SJSA1 (cell line): ENCODE measurements around the gene RCCD1. TPM values are rescaled to one million over a fixed set of nuclear protein-coding genes. Genes with fewer than 3 reads are reported as not detected.
A peak's percentile ranks its signal among the peaks of the same experiment; 100 is the strongest.

Experiments used
- DNase-seq, 2 experiments: peaks; one replicate each; pipeline ENCODE4 v3.0.0-alpha.2; 2015 to 2020; ENCODE audit warnings: low spot score in 2 of 2, low read depth in 1 of 2
- H3K27ac ChIP-seq: fragments of 250-450 bp; sonication (Bioruptor Pico); 2 replicates; pipeline ENCODE4 v1.5.1; 2020; ENCODE audit warnings: mild to moderate bottlenecking, moderate library complexity
- H3K27me3 ChIP-seq: fragments of 250-450 bp; sonication (Bioruptor Pico); replicated peaks from 2 replicates; pipeline ENCODE4 v1.5.1; 2020; ENCODE audit warnings: mild to moderate bottlenecking, moderate library complexity
- H3K36me3 ChIP-seq: fragments of 250-450 bp; sonication (Bioruptor Pico); 2 replicates; pipeline ENCODE4 v1.5.1; 2020; ENCODE audit warnings: mild to moderate bottlenecking
- H3K4me1 ChIP-seq: fragments of 250-450 bp; sonication (Bioruptor Pico); replicated peaks from 2 replicates; pipeline ENCODE4 v1.6.1; 2021; ENCODE audit warnings: mild to moderate bottlenecking
- H3K4me3 ChIP-seq: fragments of 250-450 bp; sonication (Bioruptor Pico); 2 replicates; pipeline ENCODE4 v1.5.1; 2020; ENCODE audit warnings: mild to moderate bottlenecking
- H3K9me3 ChIP-seq: fragments of 250-450 bp; sonication (Bioruptor Pico); replicated peaks from 2 replicates; pipeline ENCODE4 v1.5.1; 2020; ENCODE audit warnings: mild to moderate bottlenecking
- total RNA-seq: library from RNA; depleted of rRNA; stranded (reverse); fragments of >200 nt; shearing (Covaris generic); gene quantifications from 2 replicates; pipeline ENCODE4 v1.2.3, GENCODE V29; 2014

The RCCD1 gene
- total RNA-seq, 1 experiment from 2014 or later: 31.2 TPM

DNA sequence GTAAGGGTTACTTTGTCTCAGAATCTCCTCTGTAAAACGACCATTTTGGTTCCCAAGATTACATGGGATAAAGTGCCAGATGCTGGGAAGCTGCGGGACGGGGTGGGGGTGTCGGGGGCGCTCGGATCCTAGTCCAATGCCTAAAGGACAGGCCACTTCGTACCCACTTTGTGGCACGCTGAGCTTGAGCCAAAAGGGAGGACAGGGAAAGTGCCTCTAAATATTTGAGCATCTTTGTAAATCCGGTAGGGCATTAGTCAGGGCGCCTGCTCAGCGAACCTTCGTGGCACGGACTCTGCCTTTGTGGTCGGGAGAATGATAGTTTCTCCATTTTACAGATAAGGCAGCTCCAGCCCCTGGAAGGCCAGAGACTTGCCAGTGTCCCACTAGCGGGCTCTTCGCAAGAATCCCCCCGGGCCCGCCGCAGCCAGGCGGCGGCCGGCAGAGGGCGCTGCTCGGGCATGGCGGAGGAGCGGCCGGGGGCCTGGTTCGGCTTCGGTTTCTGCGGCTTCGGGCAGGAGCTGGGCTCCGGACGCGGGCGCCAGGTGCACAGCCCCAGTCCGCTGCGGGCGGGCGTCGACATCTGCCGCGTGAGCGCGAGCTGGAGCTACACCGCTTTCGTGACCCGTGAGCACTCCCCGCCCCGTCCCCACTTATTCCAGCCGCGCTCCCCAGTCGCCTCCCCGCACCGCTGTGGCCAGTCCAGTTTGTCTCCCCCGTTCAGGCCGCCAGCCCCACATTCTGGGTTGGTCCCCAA, 1.8 kb downstream of the RCCD1 start:
- Histone ChIP-seq H3K27me3 (no peaks in the 10 kb centered on the region), H3K4me3 (peak overlapping the region; percentile 56), H3K36me3 (peaks cover 61% of the 10 kb centered on the region), H3K4me1 (peaks cover 11% of the 10 kb centered on the region), H3K9me3 (no peaks in the 10 kb centered on the region), H3K27ac (peak overlapping the region; percentile 98)
- DNase-seq: peak; percentile 72 to 77

GRCh38 chr15:90957031-90957790, 2.5 kb downstream of the RCCD1 start:
- DNase-seq: no peak
- H3K27ac ChIP-seq: no peak overlapping the region
- H3K4me3 ChIP-seq: peak overlapping the region; percentile 56
- peaks cover 11% of the 10 kb centered on the region for H3K4me1 ChIP-seq
- no peaks in the 10 kb centered on the region for H3K9me3 ChIP-seq
- peaks cover 62% of the 10 kb centered on the region for H3K36me3 ChIP-seq
- H3K27me3 ChIP-seq: no peaks in the 10 kb centered on the region

GRCh38 chr15:90957791-90958190, 3.1 kb downstream of the RCCD1 start:
- no peaks in the 10 kb centered on the region for H3K9me3 ChIP-seq
- peaks cover 11% of the 10 kb centered on the region for H3K4me1 ChIP-seq
- H3K36me3 ChIP-seq: peaks cover 64% of the 10 kb centered on the region
- H3K27ac ChIP-seq: no peak overlapping the region
- no peaks in the 10 kb centered on the region for H3K27me3 ChIP-seq
- no peak overlapping the region for H3K4me3 ChIP-seq
- DNase-seq: no peak

DNA sequence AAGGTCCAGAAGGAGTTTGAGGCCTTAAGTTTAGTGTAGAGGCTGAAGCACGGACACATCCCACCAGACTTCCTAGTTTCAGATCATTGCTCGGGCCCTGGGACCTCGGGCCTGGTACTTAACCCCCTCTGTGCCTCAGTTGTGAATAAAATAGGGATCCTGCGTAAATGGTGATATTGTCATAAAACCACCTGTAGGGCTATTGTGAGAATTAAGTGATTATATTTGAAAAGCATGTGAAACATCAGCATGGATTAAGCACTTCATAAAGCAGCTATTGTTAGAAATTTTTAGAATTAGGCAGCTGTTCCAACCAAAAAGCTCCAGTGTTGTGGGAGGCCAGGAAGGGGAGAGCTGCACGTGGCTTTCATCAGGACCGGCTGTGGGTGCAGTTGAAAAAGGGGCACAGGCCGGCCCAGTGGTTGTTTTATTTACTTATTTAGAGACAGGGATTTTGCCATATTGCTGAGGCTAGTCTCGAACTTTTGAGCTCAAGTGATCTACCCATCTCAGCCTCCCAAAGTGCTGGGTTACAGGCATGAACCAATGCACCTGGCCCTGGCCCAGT, 4.4 kb downstream of the RCCD1 start:
- Histone ChIP-seq H3K4me1 (peaks cover 11% of the 10 kb centered on the region), H3K27me3 (no peaks in the 10 kb centered on the region), H3K27ac (no peak overlapping the region), H3K9me3 (no peaks in the 10 kb centered on the region), H3K36me3 (peaks cover 63% of the 10 kb centered on the region), H3K4me3 (no peak overlapping the region)
- no peak for DNase-seq

GRCh38 chr15:90959894-90960293, 5.2 kb downstream of the RCCD1 start:
- peaks cover 69% of the 10 kb centered on the region for H3K36me3 ChIP-seq
- no peak for DNase-seq
- no peak overlapping the region for H3K27ac ChIP-seq

GRCh38 chr15:90960298-90961091, 5.8 kb downstream of the RCCD1 start:
- H3K4me1 ChIP-seq: peaks cover 11% of the 10 kb centered on the region
- H3K36me3 ChIP-seq: peaks cover 75% of the 10 kb centered on the region
- H3K27ac ChIP-seq: no peak overlapping the region
- H3K9me3 ChIP-seq: no peaks in the 10 kb centered on the region
- no peak overlapping the region for H3K4me3 ChIP-seq
- no peak for DNase-seq
- no peaks in the 10 kb centered on the region for H3K27me3 ChIP-seq

More at GRCh38 chr15:90959894-90960293, 5.2 kb downstream of the RCCD1 start:
- Histone ChIP-seq H3K4me1 (peaks cover 11% of the 10 kb centered on the region), H3K9me3 (no peaks in the 10 kb centered on the region), H3K27me3 (no peaks in the 10 kb centered on the region), H3K4me3 (no peak overlapping the region)

DNA sequence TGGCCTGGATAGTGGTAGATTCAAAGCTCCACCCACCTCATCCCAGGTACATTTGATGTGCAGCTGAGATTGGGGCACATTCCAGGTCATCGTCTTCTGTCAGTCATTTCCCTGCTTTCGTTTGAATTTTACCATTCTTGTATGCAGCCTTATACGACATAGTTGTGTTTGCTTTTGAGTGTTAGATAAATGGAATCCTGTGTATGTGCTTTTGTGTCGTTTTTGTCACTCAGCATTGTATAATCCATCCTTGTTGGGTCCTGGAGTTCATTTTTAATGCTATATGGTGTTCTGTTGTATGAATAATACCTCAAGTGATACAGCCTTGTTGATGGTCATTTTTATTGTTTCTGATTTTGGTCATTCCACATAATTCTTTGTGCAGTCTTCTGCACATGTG, 7.3 kb downstream of the RCCD1 start:
- Histone ChIP-seq H3K27ac (no peak overlapping the region), H3K36me3 (peaks cover 81% of the 10 kb centered on the region), H3K4me1 (no peaks in the 10 kb centered on the region), H3K4me3 (no peak overlapping the region), H3K27me3 (no peaks in the 10 kb centered on the region), H3K9me3 (no peaks in the 10 kb centered on the region)
- no peak for DNase-seq

DNA sequence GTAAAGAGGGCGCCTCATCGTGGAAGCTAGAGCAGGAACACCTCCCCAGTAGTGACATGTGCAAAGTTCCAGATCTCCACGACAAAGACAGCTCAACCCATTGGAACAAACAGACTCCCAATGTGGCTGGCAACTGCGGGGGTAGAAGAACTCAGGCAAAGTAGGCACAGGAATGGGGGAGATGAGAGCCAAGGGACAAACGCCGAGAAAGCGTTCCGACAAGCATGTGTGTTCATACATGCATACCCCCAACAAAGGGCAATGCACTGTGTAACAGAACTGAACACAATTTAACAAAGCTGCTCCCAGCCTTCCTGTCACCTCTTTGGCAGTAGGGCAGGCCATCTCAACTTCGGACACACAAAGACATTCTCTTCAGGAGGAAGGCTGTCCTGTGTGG, 11.6 kb downstream of the RCCD1 start:
- peaks cover 95% of the 10 kb centered on the region for H3K36me3 ChIP-seq
- no peaks in the 10 kb centered on the region for H3K9me3 ChIP-seq
- no peak overlapping the region for H3K27ac ChIP-seq
- H3K27me3 ChIP-seq: no peaks in the 10 kb centered on the region
- no peak overlapping the region for H3K4me3 ChIP-seq
- no peaks in the 10 kb centered on the region for H3K4me1 ChIP-seq
- DNase-seq: no peak

DNA sequence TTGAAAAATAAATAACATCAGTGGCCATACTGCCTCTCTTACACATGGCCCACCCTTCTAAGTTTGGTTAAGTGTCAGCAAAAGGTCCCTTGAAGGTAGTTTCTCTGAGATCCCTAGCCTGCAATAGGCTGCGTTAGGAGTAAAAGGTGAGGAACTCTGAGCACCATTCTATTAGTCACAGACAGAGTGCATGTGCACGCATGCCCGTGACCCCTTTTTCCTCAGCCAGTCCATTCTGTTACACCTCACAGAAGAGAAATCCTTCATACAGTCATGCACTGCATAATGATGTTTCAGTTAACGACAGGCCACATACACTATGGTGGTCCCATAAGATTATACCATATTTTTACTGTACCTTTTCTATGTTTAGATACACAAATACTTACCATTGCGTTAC, 12.5 kb downstream of the RCCD1 start:
- Histone ChIP-seq H3K27ac (no peak overlapping the region), H3K36me3 (peaks cover 95% of the 10 kb centered on the region), H3K4me1 (no peaks in the 10 kb centered on the region), H3K9me3 (no peaks in the 10 kb centered on the region), H3K27me3 (no peaks in the 10 kb centered on the region), H3K4me3 (no peak overlapping the region)
- DNase-seq: no peak

GRCh38 chr15:90968434-90968833, 13.8 kb downstream of the RCCD1 start:
- H3K9me3 ChIP-seq: no peaks in the 10 kb centered on the region
- H3K4me1 ChIP-seq: no peaks in the 10 kb centered on the region
- no peak overlapping the region for H3K27ac ChIP-seq
- no peaks in the 10 kb centered on the region for H3K27me3 ChIP-seq
- H3K36me3 ChIP-seq: peaks cover 95% of the 10 kb centered on the region
- DNase-seq: no peak
- H3K4me3 ChIP-seq: no peak overlapping the region

DNA sequence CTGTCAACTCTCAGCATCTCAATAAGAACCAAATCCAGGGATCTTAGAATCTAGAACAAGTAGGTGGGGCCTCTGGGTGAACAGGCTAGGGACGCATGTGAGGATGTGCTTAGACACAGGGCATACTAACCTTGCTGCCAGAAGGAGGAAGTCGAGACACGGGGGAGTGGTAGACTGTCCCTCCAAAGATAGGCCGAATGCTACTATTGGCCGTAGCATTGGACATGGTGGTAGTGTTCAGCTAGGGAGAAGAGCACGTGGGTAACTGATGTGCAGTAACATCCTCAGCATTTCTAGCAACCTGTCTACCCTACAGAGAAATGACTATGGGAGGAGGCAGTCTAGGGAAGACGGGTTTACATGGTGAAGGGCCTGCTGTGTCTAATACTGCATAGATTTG, 15.6 kb downstream of the RCCD1 start:
- no peak for DNase-seq
- no peaks in the 10 kb centered on the region for H3K4me1 ChIP-seq
- H3K27me3 ChIP-seq: no peaks in the 10 kb centered on the region
- no peak overlapping the region for H3K4me3 ChIP-seq
- no peak overlapping the region for H3K27ac ChIP-seq
- no peaks in the 10 kb centered on the region for H3K9me3 ChIP-seq
- peaks cover 98% of the 10 kb centered on the region for H3K36me3 ChIP-seq

- Histone ChIP-seq H3K36me3 (peaks cover 98% of the 10 kb centered on the region), H3K4me3 (no peak overlapping the region), H3K27me3 (no peaks in the 10 kb centered on the region), H3K27ac (no peak overlapping the region), H3K4me1 (no peaks in the 10 kb centered on the region), H3K9me3 (no peaks in the 10 kb centered on the region)
- no peak for DNase-seq
Measured at GRCh38 chr15:90972133-90972532, 17.4 kb downstream of the RCCD1 start.

GRCh38 chr15:90974216-90974615, 19.5 kb downstream of the RCCD1 start:
- peaks cover 96% of the 10 kb centered on the region for H3K36me3 ChIP-seq

More at GRCh38 chr15:90974216-90974615, 19.5 kb downstream of the RCCD1 start:
- no peak overlapping the region for H3K27ac ChIP-seq
- no peak overlapping the region for H3K4me3 ChIP-seq
- H3K4me1 ChIP-seq: no peaks in the 10 kb centered on the region
- DNase-seq: no peak
- no peaks in the 10 kb centered on the region for H3K9me3 ChIP-seq
- no peaks in the 10 kb centered on the region for H3K27me3 ChIP-seq
